DOHH2 (cell line): ENCODE data around the gene MAMDC2.

Experiments used
- CTCF ChIP-seq: fragments of 200-600 bp; sonication (generic); IDR thresholded peaks from one replicate; pipeline ENCODE4 v1.5.1; 2014; ENCODE audit warnings: antibody characterized with exemption, mild to moderate bottlenecking, low read depth, low read length; ENCODE audit not compliant: poor library complexity, severe bottlenecking
- EZH2phosphoT487 ChIP-seq: fragments of 200-600 bp; sonication (generic); IDR thresholded peaks from 2 replicates; pipeline ENCODE4 v1.6.1; 2017; ENCODE audit warnings: borderline replicate concordance, mild to moderate bottlenecking, antibody characterized with exemption, low read length, moderate library complexity, mixed read lengths

- no peak for TF ChIP-seq CTCF
- no peak for TF ChIP-seq EZH2phosphoT487
Observed at GRCh38 chr9:70195456-70195855, 151.8 kb downstream of the MAMDC2 start.
